HG02885 (cell line): ENCODE results near the gene F7.
"Not testable (repeated sequence)": the region's sequence is repeated elsewhere in the genome, so short reads cannot be mapped to it uniquely, and the experiment has no call there.

Experiments used
- ATAC-seq: cut with Tn5 transposase; IDR thresholded peaks from one replicate; pipeline ENCODE4 v1.9.1; 2021; ENCODE audit warnings: mild to moderate bottlenecking; ENCODE audit not compliant: unreplicated experiment, poor library complexity

Gene F7

DNA sequence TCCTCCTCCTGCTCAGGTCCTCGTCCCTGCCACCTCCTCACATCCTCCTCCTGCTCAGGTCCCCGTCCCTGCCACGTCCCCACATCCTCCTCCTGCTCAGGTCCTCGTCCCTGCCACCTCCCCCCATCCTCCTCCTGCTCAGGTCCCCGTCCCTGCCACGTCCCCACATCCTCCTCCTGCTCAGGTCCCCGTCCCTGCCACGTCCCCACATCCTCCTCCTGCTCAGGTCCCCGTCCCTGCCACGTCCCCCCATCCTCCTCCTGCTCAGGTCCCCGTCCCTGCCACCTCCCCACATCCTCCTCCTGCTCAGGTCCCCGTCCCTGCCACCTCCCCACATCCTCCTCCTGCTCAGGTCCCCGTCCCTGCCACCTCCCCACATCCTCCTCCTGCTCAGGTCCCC, 56.4 kb downstream of the F7 start:
- not testable (repeated sequence) for ATAC-seq

DNA sequence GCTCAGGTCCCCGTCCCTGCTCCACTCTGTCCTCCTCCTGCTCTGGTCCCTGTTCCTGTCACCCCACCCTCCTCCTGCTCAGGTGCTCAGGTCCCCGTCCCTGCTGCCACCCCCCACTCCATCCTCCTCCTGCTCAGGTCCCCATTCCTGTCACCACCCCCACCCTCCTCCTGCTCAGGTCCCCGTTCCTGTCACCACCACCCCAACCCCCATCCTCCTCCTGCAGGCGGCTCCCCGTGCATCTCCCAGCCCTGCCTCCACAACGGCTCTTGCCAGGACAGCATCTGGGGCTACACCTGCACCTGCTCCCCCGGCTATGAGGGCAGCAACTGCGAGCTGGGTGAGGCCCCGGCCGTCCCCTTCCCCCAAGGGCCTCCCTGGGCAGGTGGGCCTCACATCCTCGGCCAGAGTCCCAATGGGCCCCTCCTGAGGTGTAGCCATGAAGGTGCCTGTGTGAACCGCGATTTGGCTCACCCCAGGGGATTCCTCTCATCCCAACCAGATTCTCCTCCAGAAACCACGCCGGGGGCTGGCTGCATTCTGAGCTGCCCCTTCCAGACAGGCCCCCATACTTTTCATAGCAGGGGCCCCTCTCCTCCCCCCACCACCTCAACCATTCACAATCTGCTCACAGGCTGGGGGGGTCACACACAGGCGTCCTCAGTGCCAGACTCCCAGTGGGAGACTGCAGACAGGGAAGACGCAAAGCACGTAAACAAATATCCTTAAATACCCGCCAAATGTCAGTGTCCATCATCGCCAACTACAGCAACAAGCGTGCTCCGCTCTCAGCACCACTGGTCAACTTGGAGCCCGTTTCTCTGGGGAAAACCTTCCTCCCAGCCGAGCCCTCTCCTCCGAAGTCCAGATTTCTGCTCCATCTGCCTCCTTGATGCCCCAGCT, 57.4 kb downstream of the F7 start:
- no peak for ATAC-seq

DNA sequence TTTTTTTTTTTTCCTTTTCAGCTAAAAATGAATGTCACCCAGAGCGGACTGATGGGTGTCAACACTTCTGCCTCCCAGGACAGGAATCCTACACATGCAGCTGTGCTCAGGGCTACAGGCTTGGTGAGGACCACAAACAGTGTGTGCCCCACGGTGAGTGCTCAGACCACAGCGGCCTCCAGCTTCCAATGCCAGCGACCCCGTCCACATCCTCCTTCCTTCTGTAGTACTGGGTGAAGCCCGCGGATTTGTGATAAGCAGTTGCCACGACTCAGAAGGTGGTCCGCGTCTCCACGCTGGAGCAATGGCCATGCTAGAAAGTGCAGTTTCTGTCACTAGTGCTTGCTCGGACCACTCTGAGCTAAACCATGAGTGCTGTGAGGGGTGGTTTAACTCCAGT, 58.9 kb downstream of the F7 start:
- no peak for ATAC-seq

DNA sequence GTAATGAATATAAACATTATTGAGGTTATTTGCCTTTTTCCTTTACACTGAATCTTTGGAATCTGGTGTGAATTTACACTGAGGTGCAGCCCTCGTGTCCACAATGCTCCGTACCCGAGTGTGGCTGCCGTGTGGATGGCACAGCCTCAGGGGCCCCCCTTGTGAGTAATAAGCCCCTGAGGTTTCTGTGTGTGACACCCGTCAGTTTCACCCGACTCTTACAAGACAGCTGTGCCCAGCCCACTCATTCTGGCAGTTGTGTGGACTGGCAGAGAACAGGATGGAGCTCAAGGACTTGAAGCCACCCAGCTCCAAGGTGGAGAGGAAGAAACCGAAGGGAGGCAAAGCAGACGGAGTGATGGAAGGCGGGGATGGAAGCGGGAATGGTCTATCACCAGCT, 60.7 kb downstream of the F7 start:
- no peak for ATAC-seq

- ATAC-seq: no peak
These were observed 61.1 kb downstream of the F7 start for GRCh38 chr13:113166681-113167080.

- ATAC-seq: no peak
These were observed 61.6 kb downstream of the F7 start for GRCh38 chr13:113167155-113167554.

- no peak for ATAC-seq
These were observed 62.0 kb downstream of the F7 start for GRCh38 chr13:113167575-113167974.

DNA sequence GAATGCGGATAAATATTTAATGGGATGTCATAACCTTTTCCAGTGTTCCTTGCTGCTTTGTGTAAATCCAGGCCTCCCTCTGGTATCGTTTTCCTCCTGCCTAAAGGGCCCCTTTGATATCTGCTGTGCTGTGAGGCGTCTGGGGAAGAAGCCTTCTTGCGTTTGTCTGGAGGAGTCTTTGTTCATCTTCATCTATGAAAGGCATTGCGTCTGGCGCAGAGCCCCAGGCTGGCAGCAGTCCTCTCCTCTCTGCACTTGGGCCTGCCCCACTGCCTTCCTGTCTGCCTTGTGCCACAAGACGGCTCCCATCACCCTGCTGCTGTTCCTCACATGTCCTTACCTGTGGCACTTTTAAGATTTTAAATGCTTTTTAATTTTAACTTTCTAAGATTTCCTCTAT, 62.6 kb downstream of the F7 start:
- ATAC-seq: no peak

GRCh38 chr13:113169277-113170272, 64.0 kb downstream of the F7 start:
- no peak for ATAC-seq
